ENCODE measurements around the gene SCFD2. TPM values are rescaled to one million over a fixed set of nuclear protein-coding genes. Genes with fewer than 3 reads are reported as not detected.
"Not testable (repeated sequence)": the region's sequence is repeated elsewhere in the genome, so short reads cannot be mapped to it uniquely, and the experiment has no call there.

The SCFD2 gene
- total RNA-seq, 1 donor from 2014 or later = 20.4 TPM

DNA sequence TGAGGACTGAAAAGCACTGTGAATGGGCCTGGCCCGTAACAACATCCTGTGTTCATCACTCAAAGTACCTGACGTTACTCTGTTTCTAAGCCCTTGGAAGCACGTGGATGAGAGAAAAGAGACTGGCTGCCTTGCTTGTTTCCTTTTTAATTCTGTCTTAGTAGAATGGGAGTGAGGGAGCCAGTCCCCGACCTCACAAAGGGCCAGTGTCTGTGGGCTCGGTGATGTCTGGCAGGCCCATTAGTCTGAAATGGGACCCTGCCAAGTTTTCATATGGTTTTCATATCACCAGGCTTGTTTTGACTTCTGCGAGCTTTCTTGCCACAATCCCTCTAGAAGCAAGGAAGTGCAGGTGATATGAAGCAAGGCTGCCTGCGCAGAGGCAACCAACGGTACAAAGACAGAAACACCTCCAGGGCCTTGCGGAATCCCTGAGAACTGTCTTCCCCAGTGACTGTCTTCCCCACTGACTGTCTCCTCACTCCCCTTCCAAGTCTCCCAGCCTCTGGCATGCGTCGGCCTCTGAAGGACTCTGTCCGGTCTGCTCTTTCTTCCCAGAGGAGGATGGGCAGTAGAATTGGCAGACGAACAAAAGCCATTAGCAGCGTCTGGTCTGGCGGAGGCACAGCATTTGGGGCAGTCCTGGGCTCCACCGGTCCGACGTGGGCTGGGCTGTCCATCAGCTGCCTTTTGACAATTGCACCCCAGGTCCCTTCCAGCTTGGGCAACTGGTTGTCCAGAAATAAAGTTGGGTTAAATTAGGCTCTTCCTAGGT lies 524.0 kb downstream of the SCFD2 start:
- no peak for DNase-seq

DNA sequence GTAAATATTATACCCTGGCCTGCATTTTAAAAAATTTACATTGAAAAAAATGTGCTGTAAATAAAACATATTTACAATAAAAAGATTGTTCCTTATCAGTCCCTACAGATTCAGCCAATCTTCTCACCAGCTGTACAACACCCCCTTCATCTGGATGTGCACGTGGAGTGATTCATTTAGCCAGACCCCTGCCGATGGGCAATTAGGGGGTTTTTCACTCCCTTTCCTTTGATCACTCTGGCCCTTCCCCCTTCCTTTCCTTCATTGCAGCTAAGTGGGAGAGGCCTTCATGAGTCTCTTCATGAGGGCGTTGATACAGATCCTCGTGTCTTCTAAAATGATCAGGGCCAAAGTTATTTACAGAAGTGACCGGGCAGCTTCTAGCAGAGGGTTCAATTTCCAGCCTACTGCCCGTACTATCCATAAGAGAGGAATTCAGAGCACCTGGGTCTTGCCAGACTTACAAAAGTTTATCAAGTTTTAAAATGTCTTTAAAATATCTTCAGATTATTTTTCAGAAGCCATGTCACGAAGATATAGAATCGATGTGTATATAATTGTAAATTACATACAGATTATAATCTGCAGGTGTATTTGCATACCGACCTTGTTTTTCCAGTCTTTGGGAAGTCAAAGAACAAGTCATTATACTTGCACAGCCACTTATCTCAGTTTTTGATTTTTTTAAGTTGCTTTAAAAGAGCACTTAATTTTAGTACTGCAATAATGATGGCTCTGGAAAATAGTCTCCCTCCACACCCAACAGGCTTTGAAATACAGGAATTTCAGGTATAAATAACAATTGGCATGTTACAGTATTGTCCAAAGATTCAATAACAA lies 525.1 kb downstream of the SCFD2 start:
- DNase-seq = no peak

DNA sequence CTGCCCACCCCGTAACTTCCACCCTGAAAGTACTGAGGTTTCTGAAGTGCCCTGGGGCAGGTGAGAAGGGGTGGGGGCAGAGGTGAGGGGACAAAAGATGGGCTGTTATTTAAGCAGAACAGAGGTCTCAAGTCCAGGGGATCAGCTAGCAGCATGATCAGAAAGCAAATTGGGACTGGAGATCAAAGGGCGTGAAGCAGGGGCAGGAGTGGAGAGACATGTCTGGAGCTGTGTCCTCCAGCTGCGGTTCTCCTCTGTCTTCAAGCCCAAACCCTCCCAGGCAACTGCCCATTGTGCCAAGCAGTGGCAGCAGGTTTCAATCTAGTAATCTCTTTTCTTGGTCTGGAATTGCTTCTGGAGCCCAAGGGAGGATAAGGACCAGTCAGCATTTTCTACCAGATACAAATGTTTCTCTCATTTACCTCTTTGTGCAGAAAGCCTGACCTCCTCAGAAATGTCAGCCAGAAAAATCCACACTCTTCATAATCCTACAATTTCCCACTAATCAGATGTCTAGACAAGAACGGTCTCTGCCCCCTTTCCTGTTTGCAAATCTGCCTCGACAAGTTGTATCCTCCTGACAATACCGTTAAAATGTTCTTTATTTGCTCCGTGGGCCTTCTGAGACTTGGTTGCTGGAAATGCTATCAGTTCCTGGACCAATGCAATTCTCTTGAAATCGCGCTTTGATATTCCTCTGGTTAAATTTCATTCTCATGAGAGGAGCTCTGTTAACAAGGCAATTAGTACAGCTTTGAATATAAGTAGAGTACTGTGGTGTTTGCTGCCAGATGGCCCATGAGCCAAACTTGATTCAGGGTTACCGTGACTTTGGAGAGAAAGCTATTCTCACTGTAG lies 526.9 kb downstream of the SCFD2 start:
- DNase-seq = no peak

DNA sequence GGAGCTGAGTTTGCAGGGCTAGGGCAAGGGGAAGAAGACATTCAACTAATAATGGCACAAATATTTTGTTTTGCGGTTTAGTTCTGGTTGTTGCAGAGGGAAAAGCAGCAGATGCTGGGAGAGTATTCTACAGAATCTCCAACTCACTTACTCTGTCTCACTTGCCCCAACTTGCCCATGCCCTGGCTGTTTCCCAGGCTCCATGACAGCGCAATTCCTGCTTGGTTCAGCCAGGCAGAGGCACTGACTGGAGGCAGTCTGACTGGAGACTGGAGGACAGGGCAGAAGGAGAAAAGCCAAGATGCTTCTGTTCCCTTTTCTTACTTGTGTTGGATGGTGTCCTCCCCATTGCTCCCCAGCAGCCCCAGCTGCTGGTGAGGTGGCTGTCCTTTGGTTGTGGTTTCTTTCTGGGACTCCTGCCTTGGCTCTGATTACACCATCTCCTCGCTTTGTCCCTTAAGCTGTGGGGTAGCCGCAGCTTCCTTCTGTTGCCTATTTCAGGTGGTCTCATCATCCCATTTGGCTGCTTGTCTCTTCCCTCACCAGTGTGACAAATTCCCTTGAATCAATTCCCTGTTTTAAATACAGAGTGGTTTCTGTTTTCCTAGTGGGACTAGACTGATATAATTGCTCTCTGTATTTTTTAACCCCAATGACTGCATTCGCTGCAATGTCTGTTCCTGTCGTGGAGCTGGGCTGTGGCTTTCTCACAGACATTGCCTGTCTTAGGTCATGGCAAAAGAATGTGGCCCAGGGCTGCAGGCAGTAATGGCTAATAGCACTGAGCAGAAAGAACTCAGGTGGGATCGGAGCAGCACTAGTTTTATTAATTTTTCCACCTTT lies 527.9 kb downstream of the SCFD2 start:
- DNase-seq = no peak

DNA sequence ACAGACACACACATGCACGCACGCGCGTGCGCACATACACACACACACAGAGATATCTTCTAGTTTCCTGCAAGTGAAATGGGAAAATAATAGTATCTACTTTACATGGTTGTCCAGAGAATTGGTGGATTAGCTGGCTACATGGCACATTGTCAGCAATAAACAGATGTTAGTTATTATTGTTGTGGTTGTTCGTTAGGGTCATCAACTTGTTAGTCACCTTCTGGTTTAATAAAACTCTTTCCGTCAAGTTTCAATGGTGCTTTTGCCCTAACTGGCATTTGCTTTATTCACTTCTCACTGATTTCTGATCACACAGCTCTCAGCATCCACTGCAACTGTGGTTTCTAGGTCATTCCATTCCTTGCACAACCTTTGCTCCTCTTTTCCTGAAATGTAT lies 529.2 kb downstream of the SCFD2 start:
- DNase-seq = no peak

DNA sequence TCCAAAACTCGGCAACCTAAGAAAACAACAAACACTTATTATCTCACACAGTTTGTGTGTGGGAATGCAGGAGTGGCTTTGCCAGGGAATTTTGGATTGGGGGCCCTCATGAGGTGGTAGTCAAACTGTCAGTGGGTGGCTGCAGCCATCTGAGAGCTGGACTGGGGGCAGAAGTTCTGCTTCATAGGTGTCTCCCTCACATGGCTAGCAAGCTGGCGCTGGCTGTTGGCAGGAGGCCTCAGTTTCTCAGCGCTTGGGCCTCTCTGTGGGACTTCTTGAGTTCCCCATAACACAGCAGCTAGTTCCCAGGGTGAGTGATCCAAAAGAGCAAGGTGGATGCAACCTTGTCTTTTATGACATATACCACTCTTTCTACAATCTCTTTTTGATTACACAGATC lies 529.7 kb downstream of the SCFD2 start:
- no peak for DNase-seq

DNA sequence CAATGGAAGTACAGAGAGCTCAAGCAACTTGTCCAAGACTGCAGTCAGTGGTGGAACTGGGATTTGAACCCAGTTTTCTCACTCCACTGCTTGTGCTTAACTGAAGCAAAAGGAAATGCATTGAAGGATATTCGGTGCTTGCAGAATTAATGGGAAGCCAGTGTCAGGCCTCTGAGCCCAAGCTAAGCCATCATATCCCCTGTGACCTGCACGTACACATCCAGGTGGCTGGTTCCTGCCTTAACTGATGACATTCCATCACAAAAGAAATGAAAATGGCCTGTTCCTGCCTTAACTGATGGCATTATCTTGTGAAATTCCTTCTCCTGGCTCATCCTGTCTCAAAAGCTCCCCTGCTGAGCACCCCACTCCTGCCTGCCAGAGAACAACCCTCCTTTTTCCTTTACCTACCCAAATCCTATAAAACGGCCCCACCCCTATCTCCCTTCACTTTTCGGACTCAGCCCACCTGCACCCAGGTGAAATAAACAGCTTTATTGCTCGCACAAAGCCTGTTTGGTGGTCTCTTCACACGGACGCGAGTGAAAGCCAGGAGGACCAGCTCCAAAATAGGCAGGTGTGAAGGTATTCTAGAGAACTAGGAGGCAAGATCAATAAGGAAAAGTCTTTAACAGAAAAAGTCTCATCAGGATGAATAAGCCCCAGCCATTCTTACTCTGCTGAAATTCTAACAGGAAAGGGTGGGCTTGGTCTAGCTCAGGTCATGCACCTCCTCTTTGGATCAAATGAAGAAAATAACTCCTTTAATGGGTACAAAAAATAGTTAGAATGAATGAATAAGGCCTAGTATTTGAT lies 531.0 kb downstream of the SCFD2 start:
- not testable (repeated sequence) for DNase-seq

DNA sequence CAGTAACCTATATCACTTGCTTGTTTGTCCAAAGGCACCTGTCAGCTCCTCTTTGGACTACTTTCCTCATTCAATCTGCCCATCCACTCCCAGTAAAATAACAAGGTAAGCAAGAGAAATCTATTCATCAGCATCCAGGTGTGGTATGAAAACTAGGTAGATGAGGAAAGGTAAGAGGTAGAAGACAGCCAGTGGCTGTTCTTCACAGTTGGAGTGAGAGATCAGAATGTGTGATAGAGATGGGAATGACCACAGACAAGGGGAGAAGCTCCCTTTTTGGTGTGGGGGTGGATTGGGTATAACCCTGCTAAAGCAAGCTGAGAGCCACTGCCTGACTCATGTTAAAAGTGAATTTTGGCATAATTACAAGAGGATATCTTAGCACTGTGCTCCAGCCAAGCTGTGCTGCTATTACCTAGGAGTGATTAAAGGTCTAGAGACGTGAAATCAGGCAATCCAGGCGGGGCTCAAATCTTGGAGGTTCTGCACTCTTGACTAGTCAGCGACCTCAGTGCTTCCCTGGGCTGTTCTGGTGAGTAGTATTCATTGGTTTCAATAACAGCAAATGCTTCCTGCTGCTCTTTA lies 531.8 kb downstream of the SCFD2 start:
- no peak for DNase-seq

DNA sequence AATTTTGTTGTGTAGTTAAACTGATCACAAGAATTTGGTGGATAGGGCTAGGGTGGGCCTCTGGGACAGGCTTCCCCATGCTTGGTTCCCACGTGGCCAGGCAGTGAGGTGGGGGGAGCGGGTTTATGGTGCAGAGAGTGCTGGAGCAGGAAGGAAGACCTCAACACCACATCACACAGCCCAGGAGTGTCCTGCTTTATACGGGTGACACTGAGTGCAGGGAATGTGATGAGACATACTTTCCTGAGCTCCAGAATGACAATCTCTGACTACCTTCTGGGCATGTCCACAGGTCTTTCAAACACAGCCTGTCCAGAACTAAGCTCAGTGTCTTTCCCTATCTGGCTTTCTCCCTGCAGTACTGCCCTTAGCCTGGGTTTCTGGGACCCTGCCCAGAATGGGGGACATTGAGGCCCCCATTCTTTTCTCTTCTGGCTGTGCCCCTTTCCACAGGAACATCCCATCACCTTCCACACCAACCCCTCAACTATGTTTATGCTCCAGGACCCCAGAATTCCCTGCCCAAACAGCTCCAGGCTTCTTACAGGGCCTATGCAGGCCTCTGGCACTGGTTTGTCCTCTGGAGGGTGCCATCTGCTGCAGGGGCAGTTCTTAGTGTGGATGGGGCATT lies 540.3 kb downstream of the SCFD2 start:
- no peak for DNase-seq

DNA sequence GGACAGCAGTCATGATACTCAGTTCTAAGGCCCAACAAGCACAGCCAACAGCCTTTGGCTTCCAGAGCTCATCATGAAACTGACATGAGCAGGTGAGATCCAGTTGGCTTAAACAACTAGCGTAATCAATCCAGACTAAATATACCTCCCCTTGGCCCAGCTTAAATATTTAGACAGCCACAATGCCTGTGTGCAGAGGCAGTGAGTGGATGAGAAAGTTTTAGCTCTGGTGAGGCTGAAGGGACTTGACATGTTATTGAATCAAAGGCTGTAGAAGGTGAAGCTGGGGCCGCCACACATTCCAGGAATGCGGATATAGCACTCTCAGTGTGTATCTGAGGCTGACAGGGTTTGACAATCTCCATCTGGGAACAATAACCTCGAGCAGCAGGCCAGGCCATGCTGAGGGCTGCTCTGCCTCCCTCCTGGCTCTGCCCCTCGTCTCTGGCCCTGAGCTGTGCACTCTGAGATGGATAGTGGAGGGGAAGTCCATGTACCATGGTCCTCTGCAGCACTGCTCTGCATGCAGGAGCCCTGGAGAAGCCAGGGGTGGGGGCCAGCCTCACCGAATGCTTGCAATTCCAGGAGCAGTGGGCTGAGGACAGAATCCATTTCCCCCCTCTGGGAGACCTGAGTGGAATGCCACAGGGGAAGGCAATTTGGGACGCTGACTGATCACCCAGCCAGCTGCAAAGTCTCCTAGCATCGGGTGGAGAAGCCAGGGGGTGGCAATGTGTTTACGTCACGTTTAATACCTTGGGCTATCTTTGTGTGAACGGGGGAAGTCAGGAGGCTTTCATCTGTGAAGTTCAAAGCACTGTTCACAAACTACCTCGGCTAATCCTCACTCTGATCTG lies 541.0 kb downstream of the SCFD2 start:
- no peak for DNase-seq

DNA sequence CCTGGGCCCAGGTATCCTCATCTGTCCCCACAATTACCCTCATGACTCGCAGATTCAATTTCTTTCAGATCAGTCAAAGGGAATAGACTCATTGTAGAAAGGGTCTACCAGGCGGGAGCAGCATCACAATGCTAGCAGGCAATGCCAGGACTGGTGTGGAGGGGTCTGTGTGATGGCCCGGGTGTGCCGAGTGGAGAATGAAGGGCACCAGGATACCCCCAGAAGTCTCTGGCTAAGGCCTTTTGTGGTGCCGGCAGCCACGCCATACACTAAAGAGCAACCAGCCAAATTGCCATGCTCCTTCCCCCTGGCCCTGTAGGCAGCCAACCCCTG lies 541.6 kb downstream of the SCFD2 start:
- DNase-seq = no peak

DNA sequence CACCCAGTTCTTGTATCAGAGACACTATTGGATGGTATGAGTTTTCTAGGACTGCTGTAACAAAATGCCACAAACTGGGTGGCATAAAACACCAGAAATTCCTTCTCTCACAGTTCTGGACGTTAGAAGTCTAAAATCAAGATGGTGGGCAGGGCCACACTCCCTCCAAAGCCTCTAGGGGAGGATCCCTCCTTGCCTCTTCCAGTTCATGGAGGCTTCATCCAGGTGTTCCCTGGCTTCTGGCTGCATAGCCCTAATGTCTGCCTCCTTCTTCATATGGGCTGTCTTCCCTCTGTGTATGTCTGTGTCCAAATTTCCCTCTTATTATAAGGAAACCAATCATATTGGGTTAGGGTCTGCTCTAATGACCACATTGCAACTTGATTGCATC lies 542.2 kb downstream of the SCFD2 start:
- no peak for DNase-seq

Other genes with a start within 250 kb of the SCFD2 start
- gene FIP1L1, start 11.6 kb upstream of the SCFD2 start, total RNA-seq = 51.5 and 60.4 TPM in 2 replicates
- gene LNX1, start 225.4 kb upstream of the SCFD2 start, total RNA-seq = 3.1 TPM in 2 replicates

All from dermis blood vessel endothelial cell (primary cell).